GM21447 (cell line): ENCODE data around the gene GRID2.
"Not testable (repeated sequence)": the region's sequence is repeated elsewhere in the genome, so short reads cannot be mapped to it uniquely, and the experiment has no call there.

ENCODE experiments used
- ATAC-seq: cut with Tn5 transposase; IDR thresholded peaks from one replicate; pipeline ENCODE4 v1.9.1; 2021; ENCODE audit not compliant: unreplicated experiment

The GRID2 gene

DNA sequence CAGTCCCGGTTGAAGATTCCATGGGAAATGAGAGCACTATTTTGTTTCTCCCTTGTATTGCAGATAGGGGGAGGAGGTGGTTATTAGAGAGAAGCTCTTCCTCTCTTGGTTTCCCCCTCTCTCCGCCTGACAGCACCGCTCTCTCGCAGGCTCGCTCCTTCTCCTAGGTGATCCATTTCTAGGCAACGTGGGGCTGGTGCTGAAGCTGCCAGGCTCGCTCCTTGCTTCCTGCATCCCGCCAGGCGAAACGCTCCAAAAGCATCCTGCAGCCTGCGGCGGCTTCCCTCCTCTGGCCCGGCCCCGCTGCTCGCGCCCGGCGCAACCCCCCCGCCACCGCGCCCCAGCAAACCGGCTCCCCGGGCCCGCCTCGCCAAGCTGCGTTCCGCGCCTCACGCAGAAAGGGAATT is at the start of gene GRID2:
TSS of gene GRID2 (plus strand) at position 346 of the 407 bp plus-strand sequence.
- ATAC-seq, result no peak

DNA sequence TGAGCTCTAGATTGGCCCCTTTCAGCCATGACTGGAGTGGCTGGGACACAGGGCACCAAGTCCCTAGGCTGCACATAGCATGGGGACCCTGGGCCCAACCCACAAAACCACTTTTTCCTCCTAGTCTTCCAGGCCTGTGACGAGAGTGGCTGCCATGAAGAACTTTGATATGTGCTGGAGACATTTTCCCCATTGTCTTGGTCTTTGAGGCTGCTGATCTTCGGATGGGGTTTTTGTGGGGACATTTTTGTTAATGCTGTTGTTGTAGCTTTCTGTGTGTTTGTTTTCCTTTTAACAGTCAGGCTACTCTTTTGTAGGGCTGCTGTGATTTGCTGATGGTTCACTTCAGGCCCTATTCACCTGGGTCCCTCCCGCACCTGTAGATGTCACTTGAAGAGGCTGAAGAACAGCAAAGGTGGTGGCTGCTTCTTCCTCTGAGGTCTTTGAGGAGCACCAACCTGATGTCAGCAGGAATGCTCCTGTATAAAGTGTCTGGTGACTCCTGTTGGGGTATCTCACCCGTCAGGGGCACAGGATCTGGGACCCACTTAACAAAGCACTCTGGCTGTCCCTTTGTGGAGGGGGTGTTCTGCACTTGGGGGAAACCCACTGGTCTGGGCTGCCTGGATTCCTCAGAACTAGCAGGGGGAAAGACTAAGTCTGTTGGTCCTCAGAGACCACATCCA is 49.6 kb upstream of the GRID2 start:
- ATAC-seq, result no peak

DNA sequence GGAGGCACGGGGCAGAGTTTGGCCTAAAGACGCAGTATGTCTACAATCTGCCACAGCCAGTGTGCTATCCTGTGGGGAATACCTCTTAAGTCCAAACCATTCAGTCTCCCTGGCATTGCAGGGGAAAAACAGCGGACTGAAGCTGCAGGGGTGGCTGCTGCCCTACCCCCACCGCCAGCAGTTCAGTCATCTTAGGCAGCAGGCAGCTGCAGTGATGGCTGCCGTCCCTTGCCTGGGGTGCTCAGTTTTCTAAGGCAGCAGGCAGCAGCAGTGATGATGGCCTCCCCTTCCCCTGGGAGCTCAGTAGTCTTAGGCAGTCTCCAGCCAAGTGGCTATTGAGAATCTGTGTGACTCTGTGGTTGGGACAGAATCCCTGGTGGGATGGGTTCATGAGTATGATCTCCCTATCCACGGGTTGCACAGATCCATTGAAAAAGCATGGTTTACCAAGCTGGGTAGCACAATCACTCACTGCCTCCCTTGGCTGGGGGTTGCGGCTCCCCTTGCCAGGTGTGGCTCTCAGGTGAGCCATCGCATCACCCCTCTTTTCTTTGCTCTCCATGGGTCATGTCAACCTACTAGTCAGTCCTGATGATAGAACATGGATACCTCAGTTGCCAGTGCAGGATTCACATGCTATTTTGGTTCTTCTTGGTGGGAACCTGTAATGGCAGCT is 48.9 kb upstream of the GRID2 start:
- no peak for ATAC-seq

GRCh38 chr4:92255920-92256244 is 47.9 kb upstream of the GRID2 start:
- no peak for ATAC-seq

DNA sequence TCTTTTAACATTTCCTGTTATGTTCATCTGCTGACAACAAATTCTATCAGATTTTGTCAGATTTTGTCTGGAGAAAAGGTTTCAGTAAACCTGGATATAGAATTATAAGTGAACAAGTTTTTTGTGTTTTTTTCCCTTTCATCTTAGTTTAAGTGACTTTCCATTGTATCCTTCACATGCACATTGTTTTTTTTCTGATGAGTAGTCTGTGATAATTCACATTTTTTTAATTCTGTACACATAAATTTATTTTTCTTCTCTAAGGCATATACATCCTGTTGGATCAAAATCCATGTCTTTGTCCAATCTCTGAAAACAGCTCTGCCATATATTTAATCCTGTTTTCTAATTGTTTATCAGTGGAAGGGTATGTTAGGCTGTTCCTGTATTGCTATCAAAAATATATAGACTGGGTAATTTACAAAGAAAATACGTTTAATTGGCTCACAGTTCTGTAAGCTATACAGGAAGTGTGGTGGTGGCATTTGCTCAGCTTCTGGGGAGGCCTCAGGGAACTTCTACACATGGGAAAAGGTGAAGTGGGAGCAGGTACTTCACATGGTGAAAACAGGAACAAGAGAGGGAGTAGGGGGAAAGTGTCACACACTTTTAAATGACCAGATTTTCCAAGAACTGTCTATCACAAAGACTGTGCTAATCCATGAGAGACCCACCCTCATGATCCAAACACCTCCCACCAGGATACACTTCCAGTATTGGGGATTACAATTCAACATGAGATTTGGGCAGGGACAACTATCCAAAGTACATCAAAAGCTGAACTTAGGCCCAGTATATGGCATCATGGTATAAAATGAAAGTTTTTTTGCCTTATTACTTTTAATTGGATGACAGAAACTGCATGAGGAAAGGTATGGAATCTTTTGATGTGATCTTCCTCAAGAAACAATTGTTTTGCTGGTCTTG is 45.6 kb upstream of the GRID2 start:
- no peak for ATAC-seq

GRCh38 chr4:92261256-92261655 is 42.5 kb upstream of the GRID2 start:
- no peak for ATAC-seq

- no peak for ATAC-seq
Measured at GRCh38 chr4:92262371-92262770, 41.4 kb upstream of the GRID2 start.

DNA sequence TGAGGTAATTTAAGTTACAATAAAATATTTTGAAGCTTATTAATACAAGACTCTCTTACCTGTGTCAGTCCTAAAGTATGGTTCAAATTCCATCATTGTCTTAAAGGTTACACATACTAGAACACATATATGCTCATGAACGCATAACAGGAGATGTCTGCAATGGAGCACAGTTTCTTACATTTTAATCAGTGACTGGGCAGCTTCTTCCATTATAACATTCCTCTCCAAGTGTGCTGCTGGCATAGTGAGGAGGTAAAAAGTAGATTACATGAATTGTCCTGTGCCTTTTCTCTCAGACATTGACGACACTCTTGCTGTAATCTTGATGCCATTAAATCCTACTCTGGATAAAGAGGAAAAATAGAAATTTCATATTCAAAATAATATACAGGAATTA is 40.8 kb upstream of the GRID2 start:
- no peak for ATAC-seq

DNA sequence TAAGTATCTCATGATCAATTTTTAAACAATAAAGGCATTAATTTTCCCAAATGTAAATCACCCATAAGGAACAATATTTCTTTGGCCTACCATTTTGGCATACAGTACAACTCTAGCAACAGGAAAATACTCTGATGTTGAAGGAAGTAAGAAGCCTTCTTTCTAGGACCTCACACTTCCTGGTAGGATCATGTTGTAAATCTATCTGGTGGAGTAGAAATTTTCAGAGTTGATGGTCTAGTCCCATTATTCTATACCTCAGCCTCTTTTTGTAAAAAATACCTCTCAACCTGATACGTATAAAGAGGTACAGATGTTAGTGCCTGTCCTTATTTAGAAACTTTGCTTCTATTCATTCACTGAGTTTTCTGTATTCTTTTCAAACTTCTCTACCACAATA is 40.2 kb upstream of the GRID2 start:
- ATAC-seq, result no peak

GRCh38 chr4:92264163-92264562 is 39.6 kb upstream of the GRID2 start:
- ATAC-seq, result no peak

- ATAC-seq, result no peak
Measured at GRCh38 chr4:92265021-92265420, 38.7 kb upstream of the GRID2 start.

- no peak for ATAC-seq
Measured at GRCh38 chr4:92265798-92266197, 38.0 kb upstream of the GRID2 start.

- ATAC-seq, result no peak
Measured at GRCh38 chr4:92266521-92266920, 37.2 kb upstream of the GRID2 start.

DNA sequence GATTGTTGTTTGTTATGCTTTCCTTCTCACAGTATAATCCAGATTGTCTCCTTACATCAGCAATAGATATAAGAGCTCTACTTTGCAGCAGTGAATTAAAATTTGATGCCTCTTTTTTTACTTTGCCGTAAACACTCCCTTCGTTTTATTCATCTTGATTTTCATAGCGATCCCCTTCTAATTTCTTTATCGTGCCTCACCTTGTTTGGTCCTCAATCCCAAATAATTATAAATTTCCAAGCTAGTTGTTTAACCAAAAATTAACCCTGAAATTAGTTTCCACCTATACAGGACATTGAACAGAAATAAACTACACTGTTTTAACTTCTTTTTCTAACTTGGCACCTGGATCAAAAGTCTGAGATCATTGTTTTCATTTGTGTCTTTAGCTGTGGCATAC is 35.1 kb upstream of the GRID2 start:
- ATAC-seq, result no peak

DNA sequence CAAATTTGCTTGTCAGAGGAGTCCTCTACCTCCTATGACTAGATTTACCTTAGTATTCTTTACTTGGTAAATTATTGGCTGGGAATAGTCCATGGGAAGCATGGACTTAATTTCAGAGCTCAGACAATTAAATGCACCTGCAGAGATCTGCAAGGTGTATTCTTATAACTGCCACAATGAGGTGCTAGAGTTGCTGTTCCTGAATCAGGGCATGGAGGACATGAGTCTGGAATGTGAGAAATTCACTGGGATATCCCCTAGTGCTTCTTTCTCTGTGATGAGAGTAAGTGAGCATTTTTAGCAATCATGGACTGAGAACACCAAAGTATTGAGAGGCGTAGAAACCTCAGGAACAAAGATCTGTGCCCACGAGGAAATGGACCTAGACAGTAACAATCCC is 32.9 kb upstream of the GRID2 start:
- no peak for ATAC-seq

DNA sequence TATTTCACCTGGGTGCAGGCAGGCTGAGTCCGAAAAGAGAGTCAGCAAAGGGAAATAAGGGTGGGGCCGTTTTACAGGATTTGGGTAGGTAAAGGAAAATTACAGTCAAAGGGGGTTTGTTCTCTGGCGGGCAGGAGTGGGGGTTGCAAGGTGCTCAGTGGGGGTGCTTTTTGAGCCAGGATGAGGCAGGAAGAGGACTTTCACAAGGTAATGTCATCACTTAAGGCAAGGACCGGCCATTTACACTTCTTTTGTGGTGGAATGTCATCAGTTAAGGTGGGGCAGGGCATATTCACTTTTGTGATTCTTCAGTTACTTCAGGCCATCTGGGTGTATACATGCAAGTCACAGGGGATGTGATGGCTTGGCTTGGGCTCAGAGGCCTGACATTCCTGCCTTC is 32.2 kb upstream of the GRID2 start:
- ATAC-seq, result not testable (repeated sequence)

DNA sequence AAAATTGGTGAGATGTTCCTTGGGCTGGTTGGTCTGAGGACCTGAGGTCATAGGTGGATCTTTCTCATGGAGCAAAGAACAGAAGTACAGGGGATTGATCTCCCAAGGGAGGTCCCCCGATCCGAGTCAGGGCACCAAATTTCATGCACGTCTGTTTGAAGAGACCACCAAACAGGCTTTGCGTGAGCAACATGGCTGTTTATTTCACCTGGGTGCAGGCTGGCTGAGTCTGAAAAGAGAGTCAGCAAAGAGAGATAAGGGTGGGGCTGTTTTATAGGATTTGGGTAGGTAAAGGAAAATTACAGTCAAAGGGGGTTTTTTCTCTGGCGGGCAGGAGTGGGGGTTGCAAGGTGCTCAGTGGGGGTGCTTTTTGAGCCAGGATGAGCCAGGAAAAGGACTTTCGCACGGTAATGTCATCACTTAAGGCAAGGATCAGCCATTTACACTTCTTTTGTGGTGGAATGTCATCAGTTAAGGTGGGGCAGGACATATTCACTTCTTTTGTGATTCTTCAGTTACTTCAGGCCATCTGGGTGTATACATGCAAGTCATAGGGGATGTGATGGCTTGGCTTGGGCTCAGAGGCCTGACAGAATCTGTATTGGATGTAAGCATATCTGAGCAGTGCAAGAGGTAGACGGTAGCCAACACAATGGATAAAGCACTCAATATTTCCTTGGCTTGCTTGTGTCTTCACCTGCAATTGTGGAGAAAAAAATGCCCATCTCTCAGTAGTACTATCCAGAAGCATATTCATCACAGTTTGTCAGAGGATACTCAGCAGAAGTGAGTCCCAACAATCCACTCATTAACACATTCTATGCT is 26.5 kb upstream of the GRID2 start:
- not testable (repeated sequence) for ATAC-seq

- ATAC-seq, result no peak
Measured at GRCh38 chr4:92279296-92279695, 24.5 kb upstream of the GRID2 start.

DNA sequence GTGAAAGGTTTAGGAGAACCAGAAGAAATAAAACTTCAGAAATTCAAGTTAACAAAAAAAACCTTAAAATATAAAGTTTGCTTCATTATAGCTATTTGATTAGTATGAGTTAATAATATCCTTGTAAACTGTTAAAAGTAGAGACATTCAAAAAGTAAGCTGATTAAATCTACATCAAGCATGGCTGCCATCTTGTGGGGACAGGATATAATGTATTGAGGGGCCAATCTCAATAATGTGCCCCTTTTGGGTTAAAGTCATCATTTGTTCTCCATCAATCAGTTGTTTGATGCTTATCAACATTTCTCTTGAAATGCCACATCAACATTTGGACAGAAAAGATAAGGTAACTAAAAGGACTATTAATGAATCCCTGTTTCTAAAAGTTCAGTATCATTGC is 4.6 kb upstream of the GRID2 start:
- ATAC-seq, result no peak

DNA sequence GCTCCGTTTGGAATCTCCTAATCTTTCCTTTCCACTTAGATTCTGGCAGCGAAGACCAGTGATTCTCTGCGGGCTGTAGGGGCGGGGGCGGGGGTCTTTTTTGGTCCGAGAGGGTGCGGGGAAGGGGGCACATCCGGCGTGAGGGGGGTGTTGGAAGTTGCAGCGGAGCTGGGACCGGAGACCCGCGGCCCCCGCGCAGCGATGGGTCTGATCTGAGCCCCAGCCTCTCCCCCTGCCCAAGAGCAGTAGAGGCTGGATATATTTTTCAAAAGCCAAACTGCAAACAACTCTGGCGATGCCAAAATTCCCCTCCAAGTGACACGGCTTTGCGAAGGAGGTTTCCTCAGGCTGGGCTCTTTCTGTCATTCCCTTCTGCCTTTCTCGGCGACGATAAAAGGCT is 355 bp downstream of the GRID2 start:
- ATAC-seq, result no peak

GRCh38 chr4:92304606-92305005 is 840 bp downstream of the GRID2 start:
- ATAC-seq, result no peak
